ENCODE data around the gene NTHL1.

- TF ChIP-seq CTCF (IDR thresholded peaks at IDR 0.05) = no peak
- TF ChIP-seq POLR2AphosphoS5 (IDR thresholded peaks at IDR 0.05) = peak; percentile 10 to 73
- peak in 1 of 4 donors; percentile 14 for TF ChIP-seq POLR2A (IDR thresholded peaks at IDR 0.05)
- TF ChIP-seq EP300 (IDR thresholded peaks at IDR 0.05) = peak in 2 of 4 donors; percentile 49 to 61
These were observed 16.5 kb downstream of the NTHL1 start for GRCh38 chr16:2031081-2031577.
